NAMALWA (cell line): ENCODE measurements around the gene GALC.
A peak's percentile ranks its signal among the peaks of the same experiment; 100 is the strongest.
"Not testable (repeated sequence)": the region's sequence is repeated elsewhere in the genome, so short reads cannot be mapped to it uniquely, and the experiment has no call there.

Experiments
- DNase-seq: peaks from one replicate; pipeline ENCODE4 v3.0.0-alpha.2; 2015; ENCODE audit warnings: low spot score

Gene GALC

GRCh38 chr14:87992718-87993628 lies at the start of gene GALC:
Gene GALC (minus strand): TSS chr14:87993182. CDS start chr14:87993164, 18 bp downstream.
- DNase-seq: peak; percentile 86

GRCh38 chr14:88040146-88040545 lies 47.2 kb upstream of the GALC start:
- DNase-seq: no peak

- no peak for DNase-seq
Observed at GRCh38 chr14:88039197-88039596, 46.2 kb upstream of the GALC start.

- no peak for DNase-seq
Observed at GRCh38 chr14:88037325-88037724, 44.3 kb upstream of the GALC start.

- DNase-seq: no peak
Observed at GRCh38 chr14:88036422-88036821, 43.4 kb upstream of the GALC start.

GRCh38 chr14:88034076-88034475 lies 41.1 kb upstream of the GALC start:
- no peak for DNase-seq

GRCh38 chr14:88032373-88032772 lies 39.4 kb upstream of the GALC start:
- DNase-seq: no peak

GRCh38 chr14:88030892-88031291 lies 37.9 kb upstream of the GALC start:
- no peak for DNase-seq

GRCh38 chr14:88030079-88030478 lies 37.1 kb upstream of the GALC start:
- no peak for DNase-seq

GRCh38 chr14:88029500-88029899 lies 36.5 kb upstream of the GALC start:
- DNase-seq: no peak

- no peak for DNase-seq
Observed at GRCh38 chr14:88026890-88027289, 33.9 kb upstream of the GALC start.

GRCh38 chr14:88025313-88025712 lies 32.3 kb upstream of the GALC start:
- DNase-seq: no peak

- not testable (repeated sequence) for DNase-seq
Observed at GRCh38 chr14:88024252-88025086, 31.5 kb upstream of the GALC start.

- DNase-seq: no peak
Observed at GRCh38 chr14:88023658-88024187, 30.7 kb upstream of the GALC start.

GRCh38 chr14:88017535-88017934 lies 24.6 kb upstream of the GALC start:
- DNase-seq: no peak

- DNase-seq: no peak
Observed at GRCh38 chr14:88016768-88017167, 23.8 kb upstream of the GALC start.

GRCh38 chr14:88013750-88014349 lies 20.9 kb upstream of the GALC start:
- peak; percentile 57 for DNase-seq

- no peak for DNase-seq
Observed at GRCh38 chr14:88012495-88012894, 19.5 kb upstream of the GALC start.

GRCh38 chr14:88010331-88010730 lies 17.3 kb upstream of the GALC start:
- DNase-seq: no peak

GRCh38 chr14:88009486-88009885 lies 16.5 kb upstream of the GALC start:
- DNase-seq: no peak

GRCh38 chr14:88008039-88008742 lies 15.2 kb upstream of the GALC start:
- no peak for DNase-seq

GRCh38 chr14:88007608-88008007 lies 14.6 kb upstream of the GALC start:
- no peak for DNase-seq
